Measurements from ENCODE around the gene RBMS3.
"Not testable (repeated sequence)": the region's sequence is repeated elsewhere in the genome, so short reads cannot be mapped to it uniquely, and the experiment has no call there.

The RBMS3 gene

GRCh38 chr3:29370476-29371420 lies 89.9 kb downstream of the RBMS3 start:
- peaks cover 9% of the 10 kb centered on the region for H3K9me3 Mint-ChIP-seq
- ATAC-seq (no peak), DNase-seq (ENCODE audit: low spot score in 2 of 2) (no peak)
- no peak overlapping the region for H3K4me3 Mint-ChIP-seq
- H3K4me1 Mint-ChIP-seq = no peaks in the 10 kb centered on the region
- H3K36me3 Mint-ChIP-seq = no peaks in the 10 kb centered on the region
- H3K27ac Mint-ChIP-seq = no peak overlapping the region

DNA sequence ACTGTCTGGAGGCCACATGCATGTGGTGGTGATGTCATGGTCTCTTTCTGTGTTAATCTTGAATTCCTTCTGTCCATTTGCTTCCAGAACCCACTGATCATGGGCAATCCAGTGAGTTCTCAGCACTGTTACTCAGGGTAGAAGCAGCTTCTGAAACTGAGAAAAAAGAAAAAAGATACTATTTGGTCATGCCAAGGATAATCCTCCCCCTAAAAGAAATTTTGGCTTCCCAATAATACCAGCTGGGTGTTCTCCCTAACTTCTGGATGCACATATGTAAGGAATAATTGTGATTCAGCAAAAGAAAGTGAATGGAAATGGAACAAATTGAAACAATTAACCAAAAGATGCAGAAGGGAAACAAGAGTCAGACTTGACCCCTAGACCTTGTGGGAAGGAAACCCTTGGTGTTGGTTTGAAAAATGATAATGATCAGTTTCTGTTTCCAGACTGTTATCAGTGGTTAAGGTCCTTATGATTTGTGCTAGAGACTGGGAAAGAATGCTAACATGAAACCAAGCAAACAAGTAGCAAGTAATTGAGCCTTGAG lies 92.3 kb downstream of the RBMS3 start:
- Mint-ChIP-seq H3K4me1 (no peaks in the 10 kb centered on the region), H3K27ac (no peak overlapping the region), H3K4me3 (no peak overlapping the region), H3K9me3 (peaks cover 5% of the 10 kb centered on the region), H3K36me3 (no peaks in the 10 kb centered on the region)
- ATAC-seq (no peak), DNase-seq (ENCODE audit: low spot score in 2 of 2) (no peak)

- DNase-seq (ENCODE audit: low spot score in 2 of 2) = no peak
- no peaks in the 10 kb centered on the region for H3K4me1 Mint-ChIP-seq
- H3K36me3 Mint-ChIP-seq = no peaks in the 10 kb centered on the region
- H3K9me3 Mint-ChIP-seq = peaks cover 5% of the 10 kb centered on the region
- no peak overlapping the region for H3K27ac Mint-ChIP-seq
- H3K4me3 Mint-ChIP-seq = no peak overlapping the region
- no peak for ATAC-seq
Measured at GRCh38 chr3:29374226-29374625, 93.4 kb downstream of the RBMS3 start.

DNA sequence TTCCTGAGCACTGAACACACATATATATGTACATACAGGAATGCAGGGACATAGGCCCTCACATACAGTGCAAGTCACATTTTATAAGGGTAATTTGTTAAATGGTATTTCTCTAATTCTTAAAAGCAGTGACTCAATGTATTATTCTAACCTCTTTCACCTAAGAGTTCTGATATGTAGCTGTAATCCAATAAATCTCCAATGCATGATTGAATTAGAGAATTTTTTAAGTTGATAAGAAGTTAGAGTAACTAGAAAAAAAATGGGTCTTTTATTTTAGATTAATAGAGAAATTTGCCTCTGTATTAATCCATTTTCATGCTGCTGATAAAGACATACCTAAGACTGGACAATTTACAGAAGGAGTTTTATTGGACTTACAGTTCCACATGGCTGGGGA lies 98.2 kb downstream of the RBMS3 start:
- no peak for DNase-seq (ENCODE audit: low spot score in 2 of 2)
- no peaks in the 10 kb centered on the region for H3K36me3 Mint-ChIP-seq
- H3K4me1 Mint-ChIP-seq = no peaks in the 10 kb centered on the region
- peaks cover 3% of the 10 kb centered on the region for H3K9me3 Mint-ChIP-seq
- ATAC-seq = no peak
- H3K4me3 Mint-ChIP-seq = no peak overlapping the region
- no peak overlapping the region for H3K27ac Mint-ChIP-seq

GRCh38 chr3:29381595-29381994 lies 100.7 kb downstream of the RBMS3 start:
- DNase-seq (ENCODE audit: low spot score in 2 of 2) (no peak), ATAC-seq (no peak)
- Mint-ChIP-seq H3K4me1 (no peaks in the 10 kb centered on the region), H3K36me3 (no peaks in the 10 kb centered on the region), H3K4me3 (no peak overlapping the region), H3K27ac (no peak overlapping the region), H3K9me3 (peaks cover 4% of the 10 kb centered on the region)

GRCh38 chr3:29382409-29382808 lies 101.5 kb downstream of the RBMS3 start:
- Mint-ChIP-seq H3K27ac (no peak overlapping the region), H3K4me1 (no peaks in the 10 kb centered on the region), H3K36me3 (no peaks in the 10 kb centered on the region), H3K9me3 (peaks cover 7% of the 10 kb centered on the region), H3K4me3 (no peak overlapping the region)
- ATAC-seq (no peak), DNase-seq (ENCODE audit: low spot score in 2 of 2) (no peak)

GRCh38 chr3:29382845-29383244 lies 102.0 kb downstream of the RBMS3 start:
- Mint-ChIP-seq H3K27ac (no peak overlapping the region), H3K36me3 (no peaks in the 10 kb centered on the region), H3K9me3 (peaks cover 9% of the 10 kb centered on the region), H3K4me3 (no peak overlapping the region), H3K4me1 (no peaks in the 10 kb centered on the region)
- no peak for DNase-seq (ENCODE audit: low spot score in 2 of 2)
- no peak for ATAC-seq

- H3K36me3 Mint-ChIP-seq = no peaks in the 10 kb centered on the region
Measured at GRCh38 chr3:29384640-29385039, 103.8 kb downstream of the RBMS3 start.

GRCh38 chr3:29385046-29385830 lies 104.4 kb downstream of the RBMS3 start:
- Mint-ChIP-seq H3K4me1 (no peaks in the 10 kb centered on the region), H3K9me3 (peaks cover 12% of the 10 kb centered on the region), H3K36me3 (no peaks in the 10 kb centered on the region), H3K27ac (no peak overlapping the region), H3K4me3 (no peak overlapping the region)
- ATAC-seq = no peak
- no peak for DNase-seq (ENCODE audit: low spot score in 2 of 2)

More at GRCh38 chr3:29384640-29385039, 103.8 kb downstream of the RBMS3 start:
- Mint-ChIP-seq H3K4me1 (no peaks in the 10 kb centered on the region), H3K27ac (no peak overlapping the region), H3K4me3 (no peak overlapping the region), H3K9me3 (peaks cover 12% of the 10 kb centered on the region)
- DNase-seq (ENCODE audit: low spot score in 2 of 2) = no peak
- no peak for ATAC-seq

- DNase-seq (ENCODE audit: low spot score in 2 of 2) (no peak), ATAC-seq (no peak)
- Mint-ChIP-seq H3K9me3 (peaks cover 12% of the 10 kb centered on the region), H3K36me3 (no peaks in the 10 kb centered on the region), H3K4me3 (no peak overlapping the region), H3K4me1 (no peaks in the 10 kb centered on the region), H3K27ac (no peak overlapping the region)
Measured at GRCh38 chr3:29389362-29389761, 108.5 kb downstream of the RBMS3 start.

- no peak for DNase-seq (ENCODE audit: low spot score in 2 of 2)
- H3K9me3 Mint-ChIP-seq = peaks cover 11% of the 10 kb centered on the region
- no peak overlapping the region for H3K27ac Mint-ChIP-seq
- no peak overlapping the region for H3K4me3 Mint-ChIP-seq
- ATAC-seq = no peak
- no peaks in the 10 kb centered on the region for H3K36me3 Mint-ChIP-seq
- H3K4me1 Mint-ChIP-seq = no peaks in the 10 kb centered on the region
Measured at GRCh38 chr3:29392625-29393388, 111.9 kb downstream of the RBMS3 start.

GRCh38 chr3:29393946-29394345 lies 113.1 kb downstream of the RBMS3 start:
- H3K4me3 Mint-ChIP-seq, H3K9me3 Mint-ChIP-seq: not testable (repeated sequence)

DNA sequence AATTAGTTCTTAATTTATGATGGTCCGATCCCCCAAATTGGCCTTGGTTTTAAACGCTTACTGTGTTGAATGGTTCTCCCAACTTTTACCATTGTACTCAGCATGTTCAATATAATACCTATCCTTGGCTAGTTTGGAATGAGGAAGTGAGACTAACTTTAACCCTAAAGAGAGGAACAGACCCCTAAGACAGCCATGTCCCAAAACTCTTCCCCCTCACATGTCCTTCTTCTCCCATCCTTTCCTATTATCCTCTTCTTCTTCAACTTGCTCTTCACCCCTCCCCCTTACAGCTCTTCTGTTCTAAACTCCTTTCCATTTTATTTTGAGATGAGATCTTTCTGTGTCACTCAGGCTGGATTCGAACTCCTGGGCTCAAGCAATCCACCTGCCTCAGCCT lies 116.5 kb downstream of the RBMS3 start:
- H3K4me3 Mint-ChIP-seq = no peak overlapping the region
- peaks cover 10% of the 10 kb centered on the region for H3K9me3 Mint-ChIP-seq
- H3K36me3 Mint-ChIP-seq = no peaks in the 10 kb centered on the region
- no peak overlapping the region for H3K27ac Mint-ChIP-seq
- ATAC-seq = no peak
- no peak for DNase-seq (ENCODE audit: low spot score in 2 of 2)
- H3K4me1 Mint-ChIP-seq = no peaks in the 10 kb centered on the region

More at GRCh38 chr3:29393946-29394345, 113.1 kb downstream of the RBMS3 start:
- H3K4me1 Mint-ChIP-seq; H3K36me3 Mint-ChIP-seq; H3K27ac Mint-ChIP-seq; ATAC-seq; DNase-seq (ENCODE audit: low spot score in 2 of 2): not testable (repeated sequence)

DNA sequence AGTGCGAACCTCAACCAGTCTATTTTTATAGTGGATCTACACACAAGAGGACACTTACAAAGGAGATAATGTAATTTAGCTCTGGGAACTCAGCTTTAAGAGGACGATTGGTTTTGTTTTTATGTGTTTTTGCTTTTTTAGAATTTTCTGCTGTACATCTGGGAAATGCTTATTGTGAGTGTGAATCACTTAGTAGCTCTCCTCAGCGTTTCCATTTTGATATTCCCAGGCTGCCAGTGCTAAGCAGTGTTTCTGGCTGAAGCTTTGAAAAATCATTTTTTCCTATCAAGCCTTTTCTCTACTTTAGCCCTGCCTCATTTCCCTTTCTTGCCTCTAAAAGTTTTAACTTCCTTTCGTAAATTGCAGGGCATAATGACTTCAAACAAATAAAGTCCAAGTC lies 117.9 kb downstream of the RBMS3 start:
- DNase-seq (ENCODE audit: low spot score in 2 of 2) (no peak), ATAC-seq (no peak)
- Mint-ChIP-seq H3K36me3 (no peaks in the 10 kb centered on the region), H3K4me3 (no peak overlapping the region), H3K4me1 (no peaks in the 10 kb centered on the region), H3K9me3 (peaks cover 7% of the 10 kb centered on the region), H3K27ac (no peak overlapping the region)

GRCh38 chr3:29406291-29406832 lies 125.5 kb downstream of the RBMS3 start:
- H3K4me3 Mint-ChIP-seq = no peak overlapping the region
- H3K4me1 Mint-ChIP-seq = no peaks in the 10 kb centered on the region
- no peak for DNase-seq (ENCODE audit: low spot score in 2 of 2)
- H3K9me3 Mint-ChIP-seq = no peaks in the 10 kb centered on the region
- no peaks in the 10 kb centered on the region for H3K36me3 Mint-ChIP-seq
- H3K27ac Mint-ChIP-seq = no peak overlapping the region
- no peak for ATAC-seq
